Eye (tissue), 1 donor: ENCODE data around the gene TREX2.

ENCODE experiments used
- DNase-seq: peaks from one replicate; pipeline ENCODE4 v3.0.0-alpha.2; 2015

Gene TREX2, protein sequence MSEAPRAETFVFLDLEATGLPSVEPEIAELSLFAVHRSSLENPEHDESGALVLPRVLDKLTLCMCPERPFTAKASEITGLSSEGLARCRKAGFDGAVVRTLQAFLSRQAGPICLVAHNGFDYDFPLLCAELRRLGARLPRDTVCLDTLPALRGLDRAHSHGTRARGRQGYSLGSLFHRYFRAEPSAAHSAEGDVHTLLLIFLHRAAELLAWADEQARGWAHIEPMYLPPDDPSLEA

DNA sequence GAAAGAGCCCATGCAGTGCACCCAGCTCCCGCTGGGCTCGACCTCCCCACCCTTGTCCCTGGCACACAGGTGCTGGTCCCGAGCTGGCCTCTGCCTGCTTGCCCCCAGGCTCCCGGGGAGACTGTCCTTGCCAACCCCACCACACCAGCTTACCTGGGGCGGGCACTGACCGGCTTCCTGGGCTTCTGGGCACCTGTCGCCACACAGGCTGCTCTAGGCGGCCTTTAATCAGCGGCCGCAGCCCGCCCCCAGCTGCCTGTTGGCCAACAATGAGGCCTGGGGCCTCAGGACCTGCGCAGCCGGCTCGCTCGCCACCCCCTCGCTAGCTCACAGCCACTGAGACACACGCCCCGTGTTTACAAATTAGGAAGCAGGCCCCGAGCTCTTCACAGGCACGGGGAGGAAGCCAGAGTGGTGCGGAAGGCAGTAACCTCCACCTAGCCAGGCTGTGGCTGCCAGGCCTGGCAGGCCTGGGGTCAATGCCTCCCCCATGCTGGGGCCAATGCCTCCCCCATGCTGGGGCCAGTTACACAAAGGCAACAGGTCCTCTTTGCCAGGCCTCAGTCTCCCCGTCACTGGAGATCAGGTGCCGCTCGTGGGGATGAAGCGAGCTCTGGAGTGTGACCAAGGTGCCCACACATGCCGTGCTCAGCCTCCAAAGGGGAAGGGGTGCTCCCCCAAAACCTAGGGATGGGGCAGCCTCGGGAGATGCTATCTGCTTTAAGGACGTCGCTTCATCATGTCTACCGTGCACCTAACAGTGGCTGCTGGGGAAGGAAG lies at the start of gene TREX2:
TSS of gene TREX2 (minus strand) at position 201 of the 780 bp plus-strand sequence. CDS start 626 bp downstream, outside the sequence.
- no peak for DNase-seq

DNA sequence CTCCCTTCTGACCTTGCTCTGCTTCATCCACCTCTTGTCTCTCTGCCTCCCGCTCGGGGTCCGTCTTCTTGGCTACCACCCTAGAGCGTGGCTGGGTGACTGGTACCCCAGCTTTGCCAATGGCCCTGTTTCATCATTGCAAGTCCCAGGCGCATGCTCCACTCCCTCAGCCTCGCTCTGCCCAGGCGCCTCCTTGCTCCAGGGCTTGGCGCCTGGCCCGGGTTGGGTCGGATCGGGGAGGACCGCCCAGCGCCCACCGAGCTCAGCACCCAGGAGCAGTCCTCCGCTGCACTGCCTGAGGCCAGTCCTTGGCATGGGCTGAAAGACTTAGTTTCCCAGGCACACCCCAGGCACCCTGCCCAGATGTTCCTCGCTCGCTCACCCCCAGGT lies 49.5 kb upstream of the TREX2 start:
- no peak for DNase-seq

DNA sequence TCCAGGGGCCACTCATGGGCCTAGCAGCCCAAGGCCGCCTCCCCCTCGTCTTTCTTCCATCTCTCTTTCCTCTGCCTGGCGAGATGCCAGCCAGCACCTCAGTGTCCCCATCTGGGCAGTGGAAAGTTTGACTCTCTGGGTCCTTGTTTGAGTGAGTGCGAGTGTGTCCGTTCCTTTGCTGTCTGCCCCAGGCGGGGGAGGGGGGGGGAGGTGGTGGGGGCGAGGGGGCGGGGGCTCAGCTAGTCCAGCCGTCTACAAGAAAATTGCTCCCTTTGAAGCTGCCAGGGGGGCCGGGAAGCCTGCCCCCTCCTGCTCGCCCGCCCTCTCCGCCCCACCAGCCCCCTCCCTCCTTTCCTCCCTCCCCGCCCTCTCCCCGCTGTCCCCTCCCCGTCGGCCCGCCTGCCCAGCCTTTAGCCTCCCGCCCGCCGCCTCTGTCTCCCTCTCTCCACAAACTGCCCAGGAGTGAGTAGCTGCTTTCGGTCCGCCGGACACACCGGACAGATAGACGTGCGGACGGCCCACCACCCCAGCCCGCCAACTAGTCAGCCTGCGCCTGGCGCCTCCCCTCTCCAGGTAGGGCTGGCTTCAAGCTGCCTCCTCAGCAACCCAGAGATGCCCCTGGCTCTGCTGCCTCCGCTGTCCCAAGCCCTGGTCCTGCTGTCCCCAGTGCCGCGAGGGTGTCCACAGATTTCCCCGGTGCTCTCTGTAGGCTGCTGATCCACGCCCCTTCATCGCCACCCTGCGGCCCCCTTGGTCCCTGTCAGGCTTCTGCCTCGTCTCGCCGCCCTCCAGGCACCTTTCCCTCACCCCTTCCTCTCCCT lies 48.9 kb upstream of the TREX2 start, which contains the start of gene BGN:
TSS of gene BGN (plus strand) at position 440 of the 821 bp plus-strand sequence. CDS start 9,652 bp downstream, outside the sequence.
- DNase-seq: peak; percentile 72

DNA sequence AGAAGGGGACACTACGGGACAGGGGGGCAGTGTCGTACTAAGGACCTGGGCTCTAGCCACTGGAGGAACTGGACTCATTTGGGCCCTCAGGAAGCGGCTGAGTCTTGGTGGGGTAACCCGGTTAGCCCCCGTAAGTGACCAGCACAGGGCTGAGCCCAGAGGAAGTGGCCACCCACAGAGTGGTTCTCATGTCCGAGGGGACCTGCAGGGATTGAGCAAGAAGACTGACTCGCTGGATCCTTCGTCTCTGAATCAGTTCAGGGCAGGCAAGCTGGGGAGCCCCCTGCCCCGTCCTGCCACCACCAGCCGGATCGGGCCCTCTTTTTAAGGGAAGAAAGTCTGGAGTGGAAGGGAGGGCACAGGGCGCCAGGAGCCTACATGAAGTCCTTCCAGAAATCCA lies 48.2 kb upstream of the TREX2 start:
- no peak for DNase-seq

DNA sequence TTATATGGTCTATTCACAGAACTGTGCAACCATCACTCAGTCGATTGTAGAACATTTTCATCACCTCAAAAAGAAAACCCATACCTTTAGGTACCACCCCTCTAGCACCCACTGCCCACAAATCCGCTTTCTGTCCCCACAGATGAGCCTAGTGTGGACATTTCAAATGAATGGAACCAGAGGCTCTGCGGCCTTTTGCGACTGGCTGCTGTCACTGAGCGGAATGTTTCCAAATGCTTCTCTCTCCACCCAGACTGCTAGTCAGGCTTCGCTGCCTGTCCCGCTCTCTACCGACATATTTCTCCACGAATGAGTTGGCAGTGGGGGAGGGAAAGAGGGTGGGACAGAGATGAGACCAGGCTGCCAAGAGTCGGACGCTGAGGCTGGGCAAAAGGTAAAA lies 47.2 kb upstream of the TREX2 start:
- DNase-seq: no peak

DNA sequence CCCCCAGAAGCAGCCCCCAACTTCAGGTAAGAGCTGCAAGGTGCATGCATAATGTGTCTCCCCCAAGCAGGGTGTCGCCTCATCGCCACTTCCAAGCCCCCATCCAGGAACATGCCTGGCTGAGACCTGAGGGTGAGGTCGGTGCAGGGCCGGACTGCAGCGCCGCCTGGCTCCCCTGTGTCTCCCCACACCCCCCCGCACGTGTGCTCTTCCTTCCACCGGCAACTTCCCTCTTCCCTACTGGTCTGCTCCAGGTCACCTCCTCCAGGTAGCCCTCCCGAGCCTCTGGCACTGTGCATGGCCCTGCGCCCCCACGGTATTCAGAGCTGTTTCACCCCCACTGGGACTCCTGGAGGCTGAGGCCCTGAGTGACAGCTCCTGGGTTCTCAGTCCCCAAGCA lies 46.7 kb upstream of the TREX2 start:
- DNase-seq: no peak

DNA sequence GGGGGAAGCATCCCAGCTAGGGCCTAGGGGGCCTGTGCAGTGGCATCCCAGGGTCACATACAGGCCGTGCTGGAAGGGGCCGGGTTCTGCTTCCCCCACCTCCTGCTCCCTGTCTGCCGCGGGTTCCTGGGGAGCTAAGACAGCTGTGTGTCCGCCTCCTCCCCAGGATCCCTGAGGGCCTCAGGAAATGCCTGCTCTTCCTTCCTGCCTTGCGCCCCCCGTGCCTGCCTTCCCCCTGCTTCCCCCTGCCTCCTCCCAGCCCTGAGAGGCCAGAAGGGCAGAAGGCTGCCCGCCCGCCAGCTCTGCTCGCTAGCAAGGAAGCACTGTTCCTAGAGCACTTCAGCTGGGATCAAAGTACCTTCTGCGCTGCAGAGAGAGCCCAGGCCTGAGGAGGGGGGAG lies 46.1 kb upstream of the TREX2 start:
- DNase-seq: no peak

DNA sequence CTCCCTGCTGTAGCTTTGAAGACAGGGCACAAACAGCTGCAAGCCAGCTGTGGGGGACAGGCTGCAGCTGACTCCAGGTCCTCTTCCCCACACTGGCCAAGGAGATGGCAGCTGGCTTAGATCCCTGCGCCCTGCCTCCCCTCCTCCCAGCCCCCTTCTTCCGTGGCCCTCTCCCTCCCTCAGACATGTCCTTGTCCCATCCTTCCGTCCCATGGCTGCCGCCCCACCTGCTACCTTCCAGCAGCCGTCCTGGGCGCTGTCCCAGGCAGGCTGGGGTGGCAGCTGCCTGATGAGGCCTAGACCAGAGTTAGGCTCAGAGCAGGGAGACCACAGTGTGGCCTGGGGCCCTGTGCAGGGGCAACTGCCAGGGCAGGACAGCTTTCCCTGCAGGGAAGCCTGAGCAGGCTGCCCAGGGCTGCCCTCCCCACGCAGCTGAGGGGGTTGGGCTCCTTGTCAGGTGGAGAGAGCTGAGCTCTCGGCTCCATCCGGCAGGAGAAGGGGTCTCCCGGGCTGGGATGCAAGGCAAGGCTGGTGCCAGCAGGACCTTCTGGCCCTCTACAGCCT lies 45.6 kb upstream of the TREX2 start:
- DNase-seq: peak; percentile 54

DNA sequence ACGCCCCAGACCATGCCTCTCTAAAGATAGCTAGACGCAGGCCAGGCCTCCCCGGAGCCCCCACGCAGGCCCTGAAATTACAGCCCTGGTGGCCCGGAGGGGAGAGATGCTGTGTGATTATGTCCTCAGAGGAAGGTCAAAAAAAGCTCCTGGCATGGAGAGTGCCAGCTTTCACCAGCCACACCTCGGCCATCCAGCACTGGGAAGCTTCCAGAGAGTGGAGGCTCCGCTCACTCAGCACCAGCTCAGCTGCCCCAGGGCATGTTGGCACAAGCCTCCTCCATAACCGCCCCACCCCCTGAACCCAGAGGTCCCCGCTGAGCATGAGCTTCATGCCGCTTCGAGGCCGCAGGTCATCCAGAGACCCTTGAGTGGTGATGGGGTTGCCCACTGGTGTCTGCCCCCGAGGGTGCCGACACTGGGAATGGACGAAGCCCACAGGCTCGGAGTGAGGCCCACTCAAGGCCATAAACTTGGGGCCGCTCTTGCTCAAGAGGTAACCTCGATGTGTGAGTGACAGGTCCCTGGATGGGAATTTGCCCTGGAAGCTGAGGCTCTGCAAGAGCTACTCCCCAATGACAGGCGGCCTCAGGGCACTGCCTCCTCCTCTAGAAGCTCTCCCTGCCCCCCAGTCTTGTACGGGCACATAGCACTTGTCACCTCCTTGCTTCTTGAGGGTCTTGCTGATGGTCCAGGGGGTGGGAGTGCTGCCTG lies 44.5 kb upstream of the TREX2 start:
- no peak for DNase-seq

DNA sequence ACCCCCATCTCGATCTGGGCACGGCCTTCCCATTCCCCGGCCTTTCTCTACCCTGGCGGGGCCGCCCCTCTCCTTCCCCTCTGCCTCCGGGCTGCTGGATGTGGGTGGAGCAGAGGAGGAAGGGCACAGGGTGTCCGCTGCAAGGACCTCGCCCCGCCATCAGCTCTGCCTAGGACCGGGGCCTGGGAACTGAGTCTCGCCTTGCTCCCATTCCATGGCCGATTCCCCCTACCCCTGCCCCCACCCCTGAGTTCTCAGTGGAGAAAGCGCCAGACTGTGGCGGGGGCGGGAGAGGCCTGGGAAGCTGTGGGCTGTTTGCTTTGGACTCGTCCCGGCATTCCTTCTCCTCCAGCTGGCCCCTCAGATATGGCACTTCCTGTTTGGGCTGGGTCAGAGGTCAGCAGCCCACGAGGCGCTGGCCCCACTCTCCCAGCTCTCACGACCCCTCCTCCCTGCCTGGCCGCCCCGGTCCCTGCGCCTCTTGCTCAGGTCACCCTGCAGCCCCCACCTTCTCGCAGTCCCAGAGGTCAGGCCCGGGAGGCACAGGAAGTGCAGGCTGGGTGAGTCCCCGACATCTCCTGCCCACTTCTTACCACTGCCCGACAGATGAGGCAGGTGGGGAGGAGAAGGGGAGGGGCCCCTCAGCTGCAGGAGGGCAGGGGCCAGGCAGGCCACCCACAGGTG lies 42.5 kb upstream of the TREX2 start:
- no peak for DNase-seq

DNA sequence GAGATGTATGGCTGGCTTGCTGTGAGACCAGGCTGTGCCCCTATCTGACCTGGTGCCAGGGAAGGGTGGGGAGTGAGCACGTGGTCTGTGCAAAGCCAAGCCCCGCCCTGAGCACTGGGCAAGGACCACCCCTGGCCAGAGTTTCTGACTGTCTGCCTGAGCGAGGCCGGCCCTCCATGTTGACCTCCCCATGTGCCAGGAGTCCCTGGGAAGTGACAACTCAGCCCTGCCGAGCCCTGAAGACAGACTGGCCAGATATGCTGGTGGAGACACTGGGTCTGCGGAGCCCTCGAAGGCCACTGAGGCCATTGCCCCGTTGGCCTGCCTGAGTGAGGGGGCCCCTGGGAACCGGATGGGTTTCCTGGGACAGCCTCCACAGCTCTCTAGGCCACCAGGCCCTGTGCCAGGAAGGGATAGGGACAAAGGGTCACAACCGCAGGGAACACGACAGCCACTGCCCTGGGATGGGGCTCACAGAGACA lies 41.8 kb upstream of the TREX2 start:
- DNase-seq: no peak

DNA sequence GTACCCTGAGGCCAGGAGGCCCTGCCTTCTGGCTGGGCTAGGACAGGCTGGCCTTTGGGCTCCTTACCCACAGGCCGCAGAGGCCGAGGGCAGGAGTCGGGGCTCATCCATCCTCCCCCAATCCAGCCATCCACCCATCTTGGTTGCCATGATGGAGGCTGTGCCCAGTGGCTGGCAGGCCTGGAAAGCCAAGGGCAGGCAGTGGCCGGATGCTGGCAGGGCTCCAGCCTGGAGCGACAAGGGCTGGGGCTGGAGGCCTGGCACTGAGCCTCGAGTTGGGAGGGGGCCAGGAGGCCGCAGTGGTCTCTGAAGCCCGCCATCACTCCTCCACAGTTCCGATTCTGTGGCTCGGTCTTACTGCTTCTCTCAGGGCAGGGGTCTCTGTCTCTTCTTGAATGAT lies 40.3 kb upstream of the TREX2 start:
- DNase-seq: no peak

DNA sequence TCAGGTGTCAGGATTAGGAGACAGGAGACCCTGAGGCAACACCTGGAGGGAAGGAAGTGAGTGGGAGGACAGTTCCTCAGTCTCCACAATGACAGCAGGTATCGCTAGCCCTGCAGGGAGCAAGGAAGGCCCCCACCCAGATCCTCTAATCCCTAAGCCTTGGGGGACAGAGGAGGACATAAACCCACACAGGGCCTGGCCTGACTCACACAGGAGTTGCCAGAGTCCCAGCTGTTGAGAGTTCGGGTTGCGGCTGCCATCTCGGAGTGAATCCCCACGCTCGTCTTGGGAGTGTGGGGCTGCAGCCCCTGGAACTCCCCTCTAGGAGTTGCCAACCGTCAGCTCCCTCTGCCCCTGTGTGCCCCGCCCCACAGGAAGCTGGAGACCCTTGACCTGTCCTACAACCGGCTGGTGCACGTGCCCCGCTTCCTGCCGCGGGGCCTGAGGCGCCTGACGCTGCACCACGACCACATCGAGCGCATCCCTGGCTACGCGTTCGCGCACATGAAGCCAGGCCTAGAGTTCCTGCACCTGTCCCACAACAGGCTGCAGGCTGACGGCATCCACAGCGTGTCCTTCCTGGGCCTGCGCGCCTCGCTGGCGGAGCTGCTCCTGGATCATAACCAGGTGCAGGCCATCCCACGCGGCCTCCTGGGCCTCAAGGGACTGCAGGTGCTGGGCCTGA lies 39.7 kb upstream of the TREX2 start:
- no peak for DNase-seq

DNA sequence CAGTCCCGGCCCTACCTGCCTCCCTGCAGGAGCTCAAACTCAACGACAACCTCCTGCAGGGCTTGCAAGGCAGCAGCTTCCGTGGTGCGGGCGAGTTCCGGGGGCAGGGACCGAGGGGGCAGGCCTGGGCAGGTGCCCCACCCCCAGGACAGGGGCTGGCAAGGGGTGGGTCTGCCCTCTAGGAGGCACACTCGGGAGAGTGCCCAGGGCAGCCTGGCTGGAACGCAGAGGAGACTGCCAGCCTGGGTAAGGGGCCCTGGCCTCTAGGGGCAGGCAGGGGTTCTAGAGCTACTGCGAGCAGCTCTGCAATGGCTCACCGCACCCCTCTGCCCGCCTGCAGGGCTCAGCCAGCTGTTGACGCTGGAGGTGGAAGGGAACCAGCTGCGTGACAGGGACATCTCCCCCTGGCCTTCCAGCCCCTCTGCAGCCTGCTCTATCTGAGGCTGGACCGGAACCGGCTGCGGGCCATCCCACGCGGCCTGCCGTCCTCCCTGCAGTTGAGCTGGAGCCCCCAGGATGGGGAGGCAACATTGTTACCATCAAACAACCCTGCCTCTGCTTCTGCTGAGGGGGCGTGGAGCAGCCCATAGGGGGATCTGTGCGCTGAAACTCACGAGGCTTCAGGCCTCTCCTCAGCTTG lies 36.6 kb upstream of the TREX2 start:
- no peak for DNase-seq

DNA sequence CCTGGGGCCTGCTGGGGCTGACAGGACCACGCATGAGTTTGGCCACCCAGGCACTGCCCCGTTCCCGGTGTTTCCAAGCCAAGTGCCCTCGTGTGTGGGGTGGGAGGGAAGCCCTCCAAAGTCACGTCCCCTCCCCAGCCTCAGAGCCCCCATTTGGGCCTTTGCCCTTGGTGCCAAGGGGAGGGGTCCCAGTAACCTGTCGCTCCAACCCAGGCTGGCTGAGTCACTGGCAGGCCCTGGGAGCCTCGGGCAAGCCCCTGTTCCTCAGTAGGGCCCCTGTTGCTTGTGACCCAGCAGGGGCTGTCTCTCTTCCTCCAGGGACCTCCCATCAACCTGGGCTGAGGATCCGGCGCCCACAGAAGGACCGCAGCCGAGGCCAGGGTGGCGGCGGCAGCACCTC lies 35.2 kb upstream of the TREX2 start:
- DNase-seq: no peak

DNA sequence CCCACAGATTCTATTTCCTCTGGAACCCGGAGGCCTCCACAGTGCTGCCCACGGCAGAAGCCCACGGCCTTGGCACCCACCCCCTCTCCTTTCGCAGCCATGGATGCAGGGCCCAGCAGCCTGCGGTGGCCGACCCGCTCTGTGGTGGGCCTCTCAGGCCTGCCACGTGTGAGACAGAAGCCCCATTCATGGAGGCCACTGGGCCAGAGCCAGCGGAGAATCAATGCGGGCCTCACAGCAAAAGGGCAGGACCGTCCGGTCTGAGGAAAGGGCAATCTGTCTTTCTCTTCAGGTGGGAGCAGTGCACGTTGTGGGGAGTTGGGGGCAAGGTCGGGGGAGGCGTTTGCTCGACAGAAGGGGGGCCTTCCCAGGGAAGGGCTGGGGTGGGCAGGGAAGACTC lies 32.9 kb upstream of the TREX2 start:
- no peak for DNase-seq

DNA sequence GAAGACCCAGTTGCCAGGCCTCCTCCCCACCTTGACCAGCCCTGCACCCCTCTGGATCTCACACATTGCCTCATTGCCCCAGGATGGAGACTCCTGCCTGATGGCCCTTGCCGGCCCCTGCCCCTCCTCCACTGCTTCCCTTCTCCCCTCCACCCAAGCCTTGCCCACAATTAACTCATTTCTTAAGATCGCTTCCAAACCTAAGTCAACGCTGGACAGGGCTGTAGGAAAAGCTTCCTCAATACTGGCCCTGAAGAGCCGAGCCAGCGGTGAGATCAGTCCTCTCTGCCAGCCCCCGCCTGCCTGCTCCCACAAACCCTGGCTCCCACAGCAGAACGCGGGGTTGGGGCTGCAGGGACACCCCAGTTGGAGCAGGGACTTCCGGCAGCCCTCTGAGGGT lies 32.0 kb upstream of the TREX2 start:
- no peak for DNase-seq

DNA sequence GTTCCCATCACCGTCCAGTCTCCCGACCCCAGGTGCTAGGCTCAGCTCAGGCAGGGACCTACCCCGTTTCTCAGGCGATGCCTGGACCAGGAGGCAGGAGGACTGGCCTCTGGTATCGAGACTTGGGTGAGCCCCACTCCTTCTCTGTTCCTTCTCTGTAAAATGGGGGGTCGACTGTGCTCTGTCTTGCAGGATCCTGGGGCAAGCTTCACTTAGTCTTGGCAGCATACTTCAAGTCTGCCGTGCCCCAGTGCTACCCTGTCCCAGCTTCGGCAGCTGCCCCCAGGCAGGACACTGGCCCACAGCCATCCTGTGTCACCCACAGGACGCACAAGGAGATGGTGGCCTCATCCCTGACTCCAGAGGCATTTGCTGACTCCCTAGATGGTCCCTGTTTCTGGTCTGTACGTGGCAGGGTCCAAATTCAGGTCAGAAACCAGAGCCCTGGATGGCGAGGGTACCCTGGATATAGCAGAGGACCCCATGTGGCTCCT lies 31.6 kb upstream of the TREX2 start:
- no peak for DNase-seq

DNA sequence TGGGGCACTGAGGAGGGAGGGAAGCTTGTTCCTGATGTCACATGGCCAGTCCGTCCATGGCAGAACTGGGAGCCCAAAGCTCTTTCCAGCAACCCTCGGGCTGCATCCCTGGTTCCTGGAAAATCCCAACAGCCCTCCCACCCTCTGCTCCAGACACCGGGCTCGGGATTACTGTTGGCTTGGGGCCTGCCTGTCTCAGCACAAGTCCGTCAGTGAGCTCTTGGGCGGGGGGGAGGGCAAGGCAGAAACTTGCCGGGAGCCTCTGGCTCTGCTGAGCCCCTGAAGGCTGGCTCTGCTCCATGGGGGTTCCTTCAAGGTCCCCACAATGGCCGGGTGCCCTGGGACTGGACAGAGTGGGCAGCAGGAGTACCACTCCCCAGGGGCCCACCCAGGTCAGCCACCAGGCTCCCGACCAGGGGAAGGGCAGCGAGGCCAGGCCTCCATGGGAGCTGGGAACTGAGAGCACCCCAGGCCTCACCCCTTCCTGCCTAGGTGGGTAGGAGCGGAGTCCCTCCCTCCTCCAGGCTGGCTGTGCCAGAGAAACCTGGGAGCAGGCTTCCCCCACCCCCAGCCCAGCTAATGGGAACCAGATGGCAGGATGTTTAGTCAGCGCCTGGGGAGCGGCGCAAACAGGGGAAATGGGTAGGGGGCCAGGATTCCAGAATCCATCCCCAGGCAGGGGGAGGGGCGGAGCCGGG lies 31.0 kb upstream of the TREX2 start:
- peak; percentile 66 for DNase-seq

DNA sequence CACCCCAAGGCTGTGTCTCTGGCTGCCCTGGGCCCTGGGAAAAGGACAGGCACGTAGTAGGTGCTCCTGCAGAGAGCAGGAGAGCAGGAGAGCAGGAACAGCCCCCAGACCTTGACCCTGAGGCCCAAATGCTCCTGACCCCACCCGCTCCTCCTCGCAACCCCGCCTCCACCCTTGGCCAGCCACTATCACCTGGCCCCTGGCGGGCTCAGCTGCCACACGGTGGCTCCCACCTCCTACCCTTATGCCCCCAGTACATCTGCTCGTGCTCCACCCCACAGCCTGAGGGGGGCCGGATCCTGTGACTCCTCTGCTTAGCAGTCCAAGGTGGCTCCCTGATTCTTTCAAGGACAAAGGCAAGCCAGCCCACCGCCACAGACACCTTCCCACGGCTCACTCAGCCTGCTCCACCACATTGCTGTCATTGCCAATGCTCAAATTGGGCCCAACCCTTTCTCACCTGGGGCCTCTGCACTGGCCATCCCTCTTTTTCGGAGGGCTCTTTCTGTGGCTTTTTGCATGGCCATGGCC lies 30.0 kb upstream of the TREX2 start:
- DNase-seq: no peak
